Measurements from ENCODE around the gene NIT2.

Gene NIT2

GRCh38 chr3:100400419-100400779, 65.8 kb downstream of the NIT2 start:
- no peak for DNase-seq (ENCODE audit: low read depth)
- TF ChIP-seq CTCF (conservative IDR thresholded peaks at IDR 0.05; ENCODE audit: control insufficient read depth, insufficient read depth, low read depth, low read length): no peak
- H3K4me3 ChIP-seq (ENCODE audit: control insufficient read depth, low read depth, low read length): peak overlapping the region; percentile 75

- no peak for TF ChIP-seq CTCF (conservative IDR thresholded peaks at IDR 0.05; ENCODE audit: control insufficient read depth, insufficient read depth, low read depth, low read length)
- DNase-seq (ENCODE audit: low read depth): peak; percentile 97
- H3K4me3 ChIP-seq (ENCODE audit: control insufficient read depth, low read depth, low read length): peak within 1 kb of the TSS; percentile 75
Measured at GRCh38 chr3:100400780-100401673, 66.5 kb downstream of the NIT2 start, which contains the start of the genes LNP1 and TOMM70. TSS of gene LNP1 (plus strand) at chr3:100401539. CDS start at chr3:100429730, 28,191 bp downstream. TSS of gene TOMM70 (minus strand) at chr3:100401089. CDS start at chr3:100400949, 140 bp downstream.

GRCh38 chr3:100401674-100402041, 67.1 kb downstream of the NIT2 start:
- peak; percentile 66 for DNase-seq (ENCODE audit: low read depth)
- TF ChIP-seq CTCF (conservative IDR thresholded peaks at IDR 0.05; ENCODE audit: control insufficient read depth, insufficient read depth, low read depth, low read length): no peak
- H3K4me3 ChIP-seq (ENCODE audit: control insufficient read depth, low read depth, low read length): peak overlapping the region; percentile 75

- DNase-seq (ENCODE audit: low read depth): peak; percentile 53
- peak overlapping the region; percentile 75 for H3K4me3 ChIP-seq (ENCODE audit: control insufficient read depth, low read depth, low read length)
- no peak for TF ChIP-seq CTCF (conservative IDR thresholded peaks at IDR 0.05; ENCODE audit: control insufficient read depth, insufficient read depth, low read depth, low read length)
Measured at GRCh38 chr3:100402256-100402655, 67.7 kb downstream of the NIT2 start.

GRCh38 chr3:100402891-100403290, 68.3 kb downstream of the NIT2 start:
- peak overlapping the region; percentile 75 for H3K4me3 ChIP-seq (ENCODE audit: control insufficient read depth, low read depth, low read length)
- no peak for DNase-seq (ENCODE audit: low read depth)
- no peak for TF ChIP-seq CTCF (conservative IDR thresholded peaks at IDR 0.05; ENCODE audit: control insufficient read depth, insufficient read depth, low read depth, low read length)

GRCh38 chr3:100403362-100404249, 69.0 kb downstream of the NIT2 start:
- peak overlapping the region; percentile 75 for H3K4me3 ChIP-seq (ENCODE audit: control insufficient read depth, low read depth, low read length)
- DNase-seq (ENCODE audit: low read depth): peak; percentile 29
- no peak for TF ChIP-seq CTCF (conservative IDR thresholded peaks at IDR 0.05; ENCODE audit: control insufficient read depth, insufficient read depth, low read depth, low read length)
